ENCODE measurements around the gene NOXRED1.

Gene NOXRED1

GRCh38 chr14:77359626-77360025 lies 63.7 kb downstream of the NOXRED1 start:
- no peaks in the 10 kb centered on the region for H3K27me3 ChIP-seq (ENCODE audit: insufficient read depth, insufficient read length)
- H3K4me1 ChIP-seq (ENCODE audit: insufficient read depth, insufficient read length), result no peaks in the 10 kb centered on the region
- TF ChIP-seq ZNF274 (IDR thresholded peaks at IDR 0.05; ENCODE audit: low read depth, low read length), result no peak
- TF ChIP-seq SUZ12 (IDR thresholded peaks at IDR 0.05; ENCODE audit: extremely low read depth, insufficient read depth, insufficient read length), result no peak
- TF ChIP-seq YY1 (IDR thresholded peaks at IDR 0.05; ENCODE audit: insufficient read depth, insufficient read length), result no peak
- no peaks in the 10 kb centered on the region for H3K36me3 ChIP-seq (ENCODE audit: insufficient read depth, insufficient read length, low read length)
- DNase-seq (ENCODE audit: low read depth, low spot score), result no peak
- no peak overlapping the region for H3K9ac ChIP-seq (ENCODE audit: insufficient read length, low read depth)
- no peaks in the 10 kb centered on the region for H3K9me3 ChIP-seq (ENCODE audit: insufficient read depth, low read length)
- H3K4me3 ChIP-seq (ENCODE audit: insufficient read length, low read depth), result no peak overlapping the region

GRCh38 chr14:77356899-77357298 lies 66.4 kb downstream of the NOXRED1 start:
- H3K36me3 ChIP-seq (ENCODE audit: insufficient read depth, insufficient read length, low read length), result no peaks in the 10 kb centered on the region
- TF ChIP-seq ZNF274 (IDR thresholded peaks at IDR 0.05; ENCODE audit: low read depth, low read length) (no peak), SUZ12 (IDR thresholded peaks at IDR 0.05; ENCODE audit: extremely low read depth, insufficient read depth, insufficient read length) (no peak), YY1 (IDR thresholded peaks at IDR 0.05; ENCODE audit: insufficient read depth, insufficient read length) (no peak)
- H3K9me3 ChIP-seq (ENCODE audit: insufficient read depth, low read length), result no peaks in the 10 kb centered on the region
- H3K9ac ChIP-seq (ENCODE audit: insufficient read length, low read depth), result no peak overlapping the region
- no peak overlapping the region for H3K4me3 ChIP-seq (ENCODE audit: insufficient read length, low read depth)
- H3K4me1 ChIP-seq (ENCODE audit: insufficient read depth, insufficient read length), result no peaks in the 10 kb centered on the region
- no peaks in the 10 kb centered on the region for H3K27me3 ChIP-seq (ENCODE audit: insufficient read depth, insufficient read length)
- no peak for DNase-seq (ENCODE audit: low read depth, low spot score)

GRCh38 chr14:77355811-77356210 lies 67.5 kb downstream of the NOXRED1 start:
- DNase-seq (ENCODE audit: low read depth, low spot score), result no peak
- H3K27me3 ChIP-seq (ENCODE audit: insufficient read depth, insufficient read length), result no peaks in the 10 kb centered on the region
- no peak overlapping the region for H3K9ac ChIP-seq (ENCODE audit: insufficient read length, low read depth)
- no peaks in the 10 kb centered on the region for H3K36me3 ChIP-seq (ENCODE audit: insufficient read depth, insufficient read length, low read length)
- TF ChIP-seq ZNF274 (IDR thresholded peaks at IDR 0.05; ENCODE audit: low read depth, low read length), result no peak
- TF ChIP-seq YY1 (IDR thresholded peaks at IDR 0.05; ENCODE audit: insufficient read depth, insufficient read length), result no peak
- TF ChIP-seq SUZ12 (IDR thresholded peaks at IDR 0.05; ENCODE audit: extremely low read depth, insufficient read depth, insufficient read length), result no peak
- no peaks in the 10 kb centered on the region for H3K9me3 ChIP-seq (ENCODE audit: insufficient read depth, low read length)
- no peak overlapping the region for H3K4me3 ChIP-seq (ENCODE audit: insufficient read length, low read depth)
- H3K4me1 ChIP-seq (ENCODE audit: insufficient read depth, insufficient read length), result no peaks in the 10 kb centered on the region

- H3K9me3 ChIP-seq (ENCODE audit: insufficient read depth, low read length), result no peaks in the 10 kb centered on the region
- no peaks in the 10 kb centered on the region for H3K27me3 ChIP-seq (ENCODE audit: insufficient read depth, insufficient read length)
- no peak overlapping the region for H3K4me3 ChIP-seq (ENCODE audit: insufficient read length, low read depth)
- TF ChIP-seq SUZ12 (IDR thresholded peaks at IDR 0.05; ENCODE audit: extremely low read depth, insufficient read depth, insufficient read length) (no peak), YY1 (IDR thresholded peaks at IDR 0.05; ENCODE audit: insufficient read depth, insufficient read length) (no peak), ZNF274 (IDR thresholded peaks at IDR 0.05; ENCODE audit: low read depth, low read length) (no peak)
- H3K4me1 ChIP-seq (ENCODE audit: insufficient read depth, insufficient read length), result no peaks in the 10 kb centered on the region
- no peak for DNase-seq (ENCODE audit: low read depth, low spot score)
- no peak overlapping the region for H3K9ac ChIP-seq (ENCODE audit: insufficient read length, low read depth)
- peaks cover 2% of the 10 kb centered on the region for H3K36me3 ChIP-seq (ENCODE audit: insufficient read depth, insufficient read length, low read length)
These were observed 69.7 kb downstream of the NOXRED1 start for GRCh38 chr14:77353469-77354141.

DNA sequence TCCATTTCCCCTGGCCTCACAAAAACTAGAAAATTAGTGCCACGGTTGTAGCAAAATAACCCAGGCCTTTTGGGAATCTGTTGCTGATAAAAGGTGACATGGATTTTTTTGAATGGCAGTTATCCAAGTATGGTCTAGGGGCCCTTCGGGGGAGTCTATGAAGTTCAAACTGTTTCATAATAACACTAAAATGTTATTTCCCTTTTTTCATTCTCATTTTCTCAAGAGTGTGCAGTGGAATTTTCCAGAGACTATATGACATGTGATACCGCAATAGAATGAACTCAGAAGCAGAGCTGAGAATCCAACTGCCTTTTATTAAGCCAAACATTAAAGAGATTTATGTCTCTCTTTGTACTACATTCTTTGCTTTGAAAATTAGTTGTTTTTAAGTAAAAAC lies 75.6 kb downstream of the NOXRED1 start:
- no peak overlapping the region for H3K9ac ChIP-seq (ENCODE audit: insufficient read length, low read depth)
- H3K9me3 ChIP-seq (ENCODE audit: insufficient read depth, low read length), result no peaks in the 10 kb centered on the region
- no peaks in the 10 kb centered on the region for H3K4me1 ChIP-seq (ENCODE audit: insufficient read depth, insufficient read length)
- DNase-seq (ENCODE audit: low read depth, low spot score), result no peak
- H3K27me3 ChIP-seq (ENCODE audit: insufficient read depth, insufficient read length), result no peaks in the 10 kb centered on the region
- TF ChIP-seq ZNF274 (IDR thresholded peaks at IDR 0.05; ENCODE audit: low read depth, low read length) (no peak), SUZ12 (IDR thresholded peaks at IDR 0.05; ENCODE audit: extremely low read depth, insufficient read depth, insufficient read length) (no peak)
- H3K4me3 ChIP-seq (ENCODE audit: insufficient read length, low read depth), result no peak overlapping the region
- peaks cover 6% of the 10 kb centered on the region for H3K36me3 ChIP-seq (ENCODE audit: insufficient read depth, insufficient read length, low read length)

GRCh38 chr14:77346495-77346894 lies 76.8 kb downstream of the NOXRED1 start:
- Histone ChIP-seq H3K4me1 (ENCODE audit: insufficient read depth, insufficient read length) (no peaks in the 10 kb centered on the region), H3K9ac (ENCODE audit: insufficient read length, low read depth) (no peak overlapping the region), H3K9me3 (ENCODE audit: insufficient read depth, low read length) (no peaks in the 10 kb centered on the region), H3K27me3 (ENCODE audit: insufficient read depth, insufficient read length) (no peaks in the 10 kb centered on the region), H3K36me3 (ENCODE audit: insufficient read depth, insufficient read length, low read length) (peaks cover 10% of the 10 kb centered on the region), H3K4me3 (ENCODE audit: insufficient read length, low read depth) (no peak overlapping the region)
- TF ChIP-seq YY1 (IDR thresholded peaks at IDR 0.05; ENCODE audit: insufficient read depth, insufficient read length) (no peak), SUZ12 (IDR thresholded peaks at IDR 0.05; ENCODE audit: extremely low read depth, insufficient read depth, insufficient read length) (no peak), ZNF274 (IDR thresholded peaks at IDR 0.05; ENCODE audit: low read depth, low read length) (no peak)
- DNase-seq (ENCODE audit: low read depth, low spot score), result no peak

- TF ChIP-seq YY1 (IDR thresholded peaks at IDR 0.05; ENCODE audit: insufficient read depth, insufficient read length) (no peak), ZNF274 (IDR thresholded peaks at IDR 0.05; ENCODE audit: low read depth, low read length) (no peak), SUZ12 (IDR thresholded peaks at IDR 0.05; ENCODE audit: extremely low read depth, insufficient read depth, insufficient read length) (no peak)
- Histone ChIP-seq H3K9ac (ENCODE audit: insufficient read length, low read depth) (no peak overlapping the region), H3K36me3 (ENCODE audit: insufficient read depth, insufficient read length, low read length) (peaks cover 21% of the 10 kb centered on the region), H3K4me1 (ENCODE audit: insufficient read depth, insufficient read length) (no peaks in the 10 kb centered on the region), H3K9me3 (ENCODE audit: insufficient read depth, low read length) (no peaks in the 10 kb centered on the region), H3K27me3 (ENCODE audit: insufficient read depth, insufficient read length) (no peaks in the 10 kb centered on the region), H3K4me3 (ENCODE audit: insufficient read length, low read depth) (no peak overlapping the region)
- DNase-seq (ENCODE audit: low read depth, low spot score), result no peak
These were observed 78.8 kb downstream of the NOXRED1 start for GRCh38 chr14:77344377-77344996.

Data from NT2/D1 (cell line).